A172 (cell line): Measurements from ENCODE around the gene CD163. TPM values are rescaled to one million over a fixed set of nuclear protein-coding genes. Genes with fewer than 3 reads are reported as not detected.
A peak's percentile ranks its signal among the peaks of the same experiment; 100 is the strongest.
"Not testable (repeated sequence)": the region's sequence is repeated elsewhere in the genome, so short reads cannot be mapped to it uniquely, and the experiment has no call there.

Source experiments
- DNase-seq: peaks from one replicate; pipeline ENCODE4 v3.0.0-alpha.2; 2015; ENCODE audit warnings: low spot score
- total RNA-seq: library from RNA; depleted of rRNA; stranded (reverse); fragments of >200 nt; shearing (Covaris generic); gene quantifications from 2 replicates; pipeline ENCODE4 v1.2.3, GENCODE V29; 2014; rRNA removed

The CD163 gene
- total RNA-seq, result 0.02 TPM in 1 of 2 replicates, not detected in the other

- no peak for DNase-seq
These were observed at the start of gene CD163 for GRCh38 chr12:7503686-7504415. Gene CD163 (minus strand): TSS chr12:7503777. CDS start chr12:7503690, 87 bp downstream.

GRCh38 chr12:7542813-7543212 is 39.2 kb upstream of the CD163 start:
- DNase-seq, result no peak

- no peak for DNase-seq
These were observed 38.5 kb upstream of the CD163 start for GRCh38 chr12:7542046-7542445.

- no peak for DNase-seq
These were observed 10.8 kb upstream of the CD163 start for GRCh38 chr12:7514416-7514815.

GRCh38 chr12:7512553-7512952 is 9.0 kb upstream of the CD163 start:
- DNase-seq, result peak; percentile 88

GRCh38 chr12:7509793-7510470 is 6.4 kb upstream of the CD163 start:
- DNase-seq, result not testable (repeated sequence)

GRCh38 chr12:7502612-7503011 is 965 bp downstream of the CD163 start:
- no peak for DNase-seq

GRCh38 chr12:7501031-7501588 is 2.5 kb downstream of the CD163 start:
- DNase-seq, result peak; percentile 27

GRCh38 chr12:7499636-7500035 is 3.9 kb downstream of the CD163 start:
- no peak for DNase-seq

GRCh38 chr12:7498809-7499208 is 4.8 kb downstream of the CD163 start:
- DNase-seq, result peak; percentile 75

- no peak for DNase-seq
These were observed 5.9 kb downstream of the CD163 start for GRCh38 chr12:7497661-7498060.

- DNase-seq, result no peak
These were observed 7.1 kb downstream of the CD163 start for GRCh38 chr12:7496451-7496850.

- DNase-seq, result no peak
These were observed 8.4 kb downstream of the CD163 start for GRCh38 chr12:7495136-7495535.

GRCh38 chr12:7493006-7493405 is 10.6 kb downstream of the CD163 start:
- DNase-seq, result no peak

- DNase-seq, result no peak
These were observed 17.1 kb downstream of the CD163 start for GRCh38 chr12:7486512-7486911.

GRCh38 chr12:7485095-7485494 is 18.5 kb downstream of the CD163 start:
- DNase-seq, result no peak

GRCh38 chr12:7483343-7483742 is 20.2 kb downstream of the CD163 start:
- DNase-seq, result no peak

GRCh38 chr12:7479771-7480170 is 23.8 kb downstream of the CD163 start:
- no peak for DNase-seq

- no peak for DNase-seq
These were observed 31.5 kb downstream of the CD163 start for GRCh38 chr12:7472060-7472459.

GRCh38 chr12:7460375-7461259 is 43.0 kb downstream of the CD163 start:
- DNase-seq, result peak; percentile 14

GRCh38 chr12:7459973-7460372 is 43.6 kb downstream of the CD163 start:
- DNase-seq, result no peak

GRCh38 chr12:7451756-7452155 is 51.8 kb downstream of the CD163 start:
- DNase-seq, result no peak
